Activated gamma-delta T cell treated with anti-CD3 and anti-CD28 coated beads, Interleukin-2, amount 50 U/mL, for 16 hours (primary cell): ENCODE measurements around the gene SEMA7A.

Source experiments
- DNase-seq: peaks from one replicate; pipeline ENCODE4 v3.0.0-alpha.2; 2020; ENCODE audit warnings: low read depth

The SEMA7A gene

GRCh38 chr15:74451861-74452835 is 18.4 kb upstream of the SEMA7A start:
- no peak for DNase-seq

GRCh38 chr15:74451322-74451721 is 17.6 kb upstream of the SEMA7A start:
- no peak for DNase-seq

GRCh38 chr15:74449643-74450205 is 16.0 kb upstream of the SEMA7A start:
- DNase-seq: no peak

GRCh38 chr15:74449095-74449494 is 15.3 kb upstream of the SEMA7A start:
- DNase-seq: no peak

- no peak for DNase-seq
These were observed 12.3 kb upstream of the SEMA7A start for GRCh38 chr15:74445816-74446763.

GRCh38 chr15:74444106-74445062 is 10.6 kb upstream of the SEMA7A start:
- no peak for DNase-seq

GRCh38 chr15:74443100-74443909 is 9.5 kb upstream of the SEMA7A start:
- DNase-seq: no peak

GRCh38 chr15:74442604-74443003 is 8.8 kb upstream of the SEMA7A start:
- no peak for DNase-seq

- no peak for DNase-seq
These were observed 8.3 kb upstream of the SEMA7A start for GRCh38 chr15:74442063-74442462.

- DNase-seq: no peak
These were observed 7.6 kb upstream of the SEMA7A start for GRCh38 chr15:74441248-74441941.

GRCh38 chr15:74438721-74439316 is 5.1 kb upstream of the SEMA7A start:
- peak; percentile 60 for DNase-seq

GRCh38 chr15:74438206-74438605 is 4.4 kb upstream of the SEMA7A start:
- DNase-seq: no peak

- DNase-seq: no peak
These were observed 742 bp upstream of the SEMA7A start for GRCh38 chr15:74434263-74435136.

- DNase-seq: no peak
These were observed 678 bp downstream of the SEMA7A start for GRCh38 chr15:74432968-74433591.

GRCh38 chr15:74432271-74432967 is 1.3 kb downstream of the SEMA7A start:
- no peak for DNase-seq

- no peak for DNase-seq
These were observed 2.1 kb downstream of the SEMA7A start for GRCh38 chr15:74431645-74432044.

- DNase-seq: no peak
These were observed 2.6 kb downstream of the SEMA7A start for GRCh38 chr15:74431116-74431515.
